GM12878 (cell line): ENCODE data around the gene UTS2R. TPM values are rescaled to one million over a fixed set of nuclear protein-coding genes. Genes with fewer than 3 reads are reported as not detected.

Experiments used
- ATAC-seq: fragments of 200-7000 bp; cut with Tn5 transposase; 3 replicates; pipeline ENCODE4 v1.9.1; 2020; ENCODE audit warnings: mild to moderate bottlenecking, moderate library complexity
- BruUV-seq: library from RNA; stranded (reverse); fragments of 400-500 nt; replicated peaks from 2 replicates; lab custom pipeline; 2021; lab: Mats Ljungman, UMichigan
- CTCF ChIA-PET: fragments of 300-600 bp; sonication (Branson Sonifier 250); formaldehyde crosslinking; extraction: SDS; loops from one replicate; lab custom pipeline; 2021; ENCODE audit warnings: inconsistent platforms; lab: Yijun Ruan, JAX
- POLR2A ChIA-PET: fragments of 350-600 bp; formaldehyde crosslinking; extraction: SDS; loops from one replicate; lab custom pipeline; 2021; ENCODE audit warnings: inconsistent platforms; lab: Charles Lee
- RAD21 ChIA-PET: fragments of 300-600 bp; sonication (Branson Sonifier 250); formaldehyde crosslinking; loops from one replicate; lab custom pipeline; 2023; ENCODE audit warnings: antibody characterized with exemption; ENCODE audit not compliant: unreplicated experiment; lab: Charles Lee
- SMC1A ChIA-PET: fragments of 300-600 bp; sonication (Branson Sonifier 250); formaldehyde crosslinking; loops from one replicate; lab custom pipeline; 2023; ENCODE audit not compliant: unreplicated experiment, uncharacterized antibody; lab: Charles Lee
- DNase-seq: peaks from one replicate; pipeline ENCODE4 v3.0.0-alpha.2; 2011; ENCODE audit warnings: low read depth, low spot score
- FAIRE-seq: peaks from 3 replicates; lab custom pipeline; 2011; peaks lifted over from hg19 to GRCh38; lab: Jason Lieb, UNC
- H2AFZ ChIP-seq: 2 replicates; pipeline ENCODE4 v1.6.0; 2011; ENCODE audit warnings: low read depth, low read length, control low read depth; ENCODE audit not compliant: control insufficient read depth
- H3K27ac ChIP-seq: 2 replicates; pipeline ENCODE4 v1.5.1; 2011; ENCODE audit warnings: control low read depth; ENCODE audit not compliant: control insufficient read depth, insufficient read depth
- H3K27me3 ChIP-seq, 2 experiments: replicated peaks in 1 of 2; 2 replicates each; pipeline versions ENCODE4 v1.6.0 to v1.6.1; 2011; ENCODE audit warnings: low read length in 1 of 2; ENCODE audit not compliant: control insufficient read depth in 2 of 2, insufficient read depth in 2 of 2
- H3K36me3 ChIP-seq, 2 experiments: 2 replicates each; pipeline ENCODE4 v1.5.1; 2011; ENCODE audit warnings: low read length in 1 of 2; ENCODE audit not compliant: control insufficient read depth in 2 of 2, insufficient read depth in 2 of 2
- H3K4me1 ChIP-seq: 2 replicates; pipeline ENCODE4 v1.6.1; 2011; ENCODE audit warnings: mild to moderate bottlenecking, low read length, moderate library complexity, mixed read lengths; ENCODE audit not compliant: control insufficient read depth, insufficient read depth
- H3K4me2 ChIP-seq: 2 replicates; pipeline ENCODE4 v1.6.0; 2011; ENCODE audit warnings: control low read depth; ENCODE audit not compliant: control insufficient read depth, insufficient read depth
- H3K4me3 ChIP-seq: fragments of 200-600 bp; sonication (generic); 2 replicates; pipeline ENCODE4 v1.5.1; 2016
- H3K79me2 ChIP-seq: 2 replicates; pipeline ENCODE4 v1.6.0; 2011; ENCODE audit warnings: low read length; ENCODE audit not compliant: control insufficient read depth, insufficient read depth
- H3K9ac ChIP-seq: 2 replicates; pipeline ENCODE4 v1.8.0; 2011; ENCODE audit warnings: low read length, control low read depth, mixed read lengths; ENCODE audit not compliant: control insufficient read depth, insufficient read depth
- H3K9me3 ChIP-seq: replicated peaks from 3 replicates; pipeline ENCODE4 v1.5.1; 2011; ENCODE audit warnings: mild to moderate bottlenecking, low read length; ENCODE audit not compliant: control insufficient read depth, insufficient read depth
- H4K20me1 ChIP-seq: 2 replicates; pipeline ENCODE4 v1.6.0; 2011; ENCODE audit not compliant: control insufficient read depth, insufficient read depth
- BCL11A ChIP-seq: IDR thresholded peaks from 2 replicates; pipeline ENCODE4 v1.6.1; 2011; ENCODE audit warnings: low read depth, low read length
- CHD2 ChIP-seq: IDR thresholded peaks from 2 replicates; pipeline ENCODE4 v1.6.1; 2011; ENCODE audit warnings: low read depth, low read length, improper control_type of control experiment, borderline replicate concordance
- EGR1 ChIP-seq, 2 experiments: IDR thresholded peaks; 1 replicate in 1 of 2; 2 replicates in 1 of 2; pipeline ENCODE4 v1.6.1; 2011 to 2012; ENCODE audit warnings: low read depth in 2 of 2, low read length in 2 of 2, borderline replicate concordance in 1 of 2, mild to moderate bottlenecking in 1 of 2, moderate library complexity in 1 of 2
- ETV6 ChIP-seq, 2 experiments: fragments of 450-650 bp in 1 of 2; IDR thresholded peaks in 1 of 2; conservative IDR thresholded peaks in 1 of 2; 2 replicates each; pipeline ENCODE4 v1.6.1; 2014; ENCODE audit warnings: antibody characterized with exemption in 1 of 2, borderline replicate concordance in 1 of 2, low read depth in 1 of 2, mild to moderate bottlenecking in 1 of 2, moderate library complexity in 1 of 2
- POLR2AphosphoS5 ChIP-seq: IDR thresholded peaks from 2 replicates; pipeline ENCODE4 v1.6.1; 2011; ENCODE audit warnings: mild to moderate bottlenecking, low read length, inconsistent platforms
- RCOR1 ChIP-seq: conservative IDR thresholded peaks from 2 replicates; pipeline ENCODE4 v1.6.1; 2012; ENCODE audit warnings: low read depth, low read length, improper control_type of control experiment
- WGBS: methylation state at CpG from one replicate; pipeline ENCODE4 v1.1.6; 2016; ENCODE audit warnings: low lambda C conversion rate; ENCODE audit not compliant: insufficient replicate concordance, insufficient coverage; ENCODE audit errors: missing lambda C conversion rate; 5-methylcytosine and 5-hydroxymethylcytosine counted together
- in situ Hi-C: fragments of 300-500 bp; cut with MboI; formaldehyde crosslinking; loops from 9 replicates; pipeline ENCODE4 v1.14.3; 2018; ENCODE audit warnings: mixed read lengths
- intact Hi-C: fragments of 100-400 bp; cut with micrococcal nuclease; formaldehyde crosslinking; loops from one replicate; pipeline ENCODE4 v1.14.2; 2022; ENCODE audit not compliant: unreplicated experiment
- polyA plus RNA-seq, 11 experiments: library from polyadenylated mRNA; depleted of rRNA in 4 of 11; unstranded in 6 of 11; stranded (reverse) in 5 of 11; fragments of >200 nt; fragmentation: Nextera tagmentation in 4 of 11; fragmentation: Illumina TruSeq in 1 of 11; extraction: Ambion mirVana in 4 of 11; extraction: Trizol in 1 of 11; gene quantifications; 1 replicate in 1 of 11; 2 replicates in 10 of 11; pipeline versions ENCODE4 v1.2.1 to v1.2.3, GENCODE V29; 2011 to 2016; ENCODE audit warnings: inconsistent platforms in 2 of 11, missing spikeins in 2 of 11, low read depth in 1 of 11
- total RNA-seq, 4 experiments: library from RNA; depleted of rRNA in 3 of 4; stranded (reverse); fragments of >200 nt in 3 of 4; fragmentation: Illumina TruSeq in 1 of 4; extraction: Trizol in 1 of 4; gene quantifications; 2 replicates each; pipeline versions ENCODE4 v1.2.1 to v1.2.3, GENCODE V29; 2013 to 2021
- TF ChIP-seq, protein P1 (sequence below): IDR thresholded peaks from 2 replicates; pipeline ENCODE4 v1.6.1; 2012; ENCODE audit warnings: mild to moderate bottlenecking, low read depth, low read length
- TF ChIP-seq, protein P2 (sequence below): fragments of 450-650 bp; IDR thresholded peaks from 2 replicates; pipeline ENCODE4 v1.6.1; 2017; ENCODE audit warnings: mild to moderate bottlenecking, low read depth, inconsistent platforms; ENCODE audit not compliant: poor library complexity, severe bottlenecking

Gene UTS2R
- total and polyA plus RNA-seq, 10 of the 15 experiments (the other 5 are each of a cell fraction or from before 2014, with no cell fraction given), result 0.04 to 0.36 (median 0.11) TPM; not detected in 6

DNA sequence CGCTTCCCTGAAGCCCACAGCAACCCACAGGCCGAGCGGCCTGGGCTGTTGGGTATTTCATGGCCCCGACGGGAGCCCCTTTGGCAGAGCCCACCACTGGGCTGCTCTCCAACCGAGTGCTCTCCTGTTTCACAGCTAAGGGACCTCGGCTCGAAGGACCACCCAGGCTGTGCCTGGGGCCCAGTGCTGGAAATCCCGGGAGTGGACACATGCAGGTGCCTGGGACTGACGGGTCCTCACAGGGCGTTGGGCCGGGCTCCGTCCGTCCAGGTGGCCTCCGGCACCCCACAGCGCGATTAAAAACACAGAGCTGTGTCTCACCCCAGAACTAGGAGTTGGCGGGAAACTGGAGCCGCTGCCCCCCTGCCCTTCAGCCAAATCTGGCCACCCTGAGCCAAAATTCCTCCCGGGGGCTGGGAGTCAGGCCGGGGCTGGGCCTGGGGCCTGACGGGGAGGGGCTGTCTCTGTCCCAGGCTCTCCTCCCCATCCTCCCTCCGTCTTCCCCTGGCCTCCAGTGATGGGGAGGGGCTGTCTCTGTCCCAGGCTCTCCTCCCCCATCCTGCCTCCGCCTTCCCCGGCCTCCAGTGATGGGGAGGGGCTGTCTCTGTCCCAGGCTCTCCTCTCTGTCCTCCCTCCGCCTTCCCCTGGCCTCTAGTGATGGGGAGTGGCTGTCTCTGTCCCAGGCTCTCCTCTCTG, 14.1 kb downstream of the UTS2R start:
- WGBS, result 41% methylated on average over 22 of the region's 26 CpGs
- in situ Hi-C loops, result no loop called here
- POLR2A ChIA-PET, result no interaction called here

More for the DNA sequence above, 14.1 kb downstream of the UTS2R start:
- Histone ChIP-seq H3K9ac (no peak overlapping the region), H3K4me3 (no peak overlapping the region), H2AFZ (no peak overlapping the region), H3K4me1 (no peaks in the 10 kb centered on the region), H3K9me3 (no peaks in the 10 kb centered on the region), H3K27me3 (no peaks in the 10 kb centered on the region), H3K36me3 (no peaks in the 10 kb centered on the region), H4K20me1 (no peaks in the 10 kb centered on the region), H3K79me2 (no peaks in the 10 kb centered on the region), H3K4me2 (no peak overlapping the region), H3K27ac (no peak overlapping the region)
- no peak for FAIRE-seq
- DNase-seq, result no peak
- TF ChIP-seq RCOR1 (no peak), POLR2AphosphoS5 (no peak), CHD2 (no peak), EGR1 (IDR thresholded peaks at IDR 0.05; ENCODE audit: borderline replicate concordance in 1 of 2, low read depth in 2 of 2, low read length in 2 of 2) (no peak), ETV6 (conservative IDR thresholded peaks at IDR 0.05 in 1 of 2, IDR thresholded peaks at IDR 0.05 in 1 of 2; ENCODE audit: borderline replicate concordance in 1 of 2, low read depth in 1 of 2) (no peak), BCL11A (no peak)
- TF ChIP-seq, protein P1, sequence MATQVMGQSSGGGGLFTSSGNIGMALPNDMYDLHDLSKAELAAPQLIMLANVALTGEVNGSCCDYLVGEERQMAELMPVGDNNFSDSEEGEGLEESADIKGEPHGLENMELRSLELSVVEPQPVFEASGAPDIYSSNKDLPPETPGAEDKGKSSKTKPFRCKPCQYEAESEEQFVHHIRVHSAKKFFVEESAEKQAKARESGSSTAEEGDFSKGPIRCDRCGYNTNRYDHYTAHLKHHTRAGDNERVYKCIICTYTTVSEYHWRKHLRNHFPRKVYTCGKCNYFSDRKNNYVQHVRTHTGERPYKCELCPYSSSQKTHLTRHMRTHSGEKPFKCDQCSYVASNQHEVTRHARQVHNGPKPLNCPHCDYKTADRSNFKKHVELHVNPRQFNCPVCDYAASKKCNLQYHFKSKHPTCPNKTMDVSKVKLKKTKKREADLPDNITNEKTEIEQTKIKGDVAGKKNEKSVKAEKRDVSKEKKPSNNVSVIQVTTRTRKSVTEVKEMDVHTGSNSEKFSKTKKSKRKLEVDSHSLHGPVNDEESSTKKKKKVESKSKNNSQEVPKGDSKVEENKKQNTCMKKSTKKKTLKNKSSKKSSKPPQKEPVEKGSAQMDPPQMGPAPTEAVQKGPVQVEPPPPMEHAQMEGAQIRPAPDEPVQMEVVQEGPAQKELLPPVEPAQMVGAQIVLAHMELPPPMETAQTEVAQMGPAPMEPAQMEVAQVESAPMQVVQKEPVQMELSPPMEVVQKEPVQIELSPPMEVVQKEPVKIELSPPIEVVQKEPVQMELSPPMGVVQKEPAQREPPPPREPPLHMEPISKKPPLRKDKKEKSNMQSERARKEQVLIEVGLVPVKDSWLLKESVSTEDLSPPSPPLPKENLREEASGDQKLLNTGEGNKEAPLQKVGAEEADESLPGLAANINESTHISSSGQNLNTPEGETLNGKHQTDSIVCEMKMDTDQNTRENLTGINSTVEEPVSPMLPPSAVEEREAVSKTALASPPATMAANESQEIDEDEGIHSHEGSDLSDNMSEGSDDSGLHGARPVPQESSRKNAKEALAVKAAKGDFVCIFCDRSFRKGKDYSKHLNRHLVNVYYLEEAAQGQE, result no peak
- TF ChIP-seq, protein P2, sequence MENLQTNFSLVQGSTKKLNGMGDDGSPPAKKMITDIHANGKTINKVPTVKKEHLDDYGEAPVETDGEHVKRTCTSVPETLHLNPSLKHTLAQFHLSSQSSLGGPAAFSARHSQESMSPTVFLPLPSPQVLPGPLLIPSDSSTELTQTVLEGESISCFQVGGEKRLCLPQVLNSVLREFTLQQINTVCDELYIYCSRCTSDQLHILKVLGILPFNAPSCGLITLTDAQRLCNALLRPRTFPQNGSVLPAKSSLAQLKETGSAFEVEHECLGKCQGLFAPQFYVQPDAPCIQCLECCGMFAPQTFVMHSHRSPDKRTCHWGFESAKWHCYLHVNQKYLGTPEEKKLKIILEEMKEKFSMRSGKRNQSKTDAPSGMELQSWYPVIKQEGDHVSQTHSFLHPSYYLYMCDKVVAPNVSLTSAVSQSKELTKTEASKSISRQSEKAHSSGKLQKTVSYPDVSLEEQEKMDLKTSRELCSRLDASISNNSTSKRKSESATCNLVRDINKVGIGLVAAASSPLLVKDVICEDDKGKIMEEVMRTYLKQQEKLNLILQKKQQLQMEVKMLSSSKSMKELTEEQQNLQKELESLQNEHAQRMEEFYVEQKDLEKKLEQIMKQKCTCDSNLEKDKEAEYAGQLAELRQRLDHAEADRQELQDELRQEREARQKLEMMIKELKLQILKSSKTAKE, result no peak
- intact Hi-C loops, result no loop called here
- ChIA-PET RAD21 (no interaction called here), CTCF (interaction anchor here (1.5 kb wide), 1 partner anchor 19 kb away, joined by 6 read pairs; no protein-coding TSS in a partner anchor), SMC1A (no interaction called here)
- no peak for ATAC-seq
- no TSS peak for BruUV-seq
